COLO668 (cell line): ENCODE data around the gene NPHP3.
A peak's percentile ranks its signal among the peaks of the same experiment; 100 is the strongest.
"Not testable (repeated sequence)": the region's sequence is repeated elsewhere in the genome, so short reads cannot be mapped to it uniquely, and the experiment has no call there.

Experiments used
- DNase-seq: peaks from one replicate; lab custom pipeline; 2025; ENCODE audit not compliant: unreplicated experiment; lab: John Stamatoyannopoulos, UW

NPHP3 gene, protein sequence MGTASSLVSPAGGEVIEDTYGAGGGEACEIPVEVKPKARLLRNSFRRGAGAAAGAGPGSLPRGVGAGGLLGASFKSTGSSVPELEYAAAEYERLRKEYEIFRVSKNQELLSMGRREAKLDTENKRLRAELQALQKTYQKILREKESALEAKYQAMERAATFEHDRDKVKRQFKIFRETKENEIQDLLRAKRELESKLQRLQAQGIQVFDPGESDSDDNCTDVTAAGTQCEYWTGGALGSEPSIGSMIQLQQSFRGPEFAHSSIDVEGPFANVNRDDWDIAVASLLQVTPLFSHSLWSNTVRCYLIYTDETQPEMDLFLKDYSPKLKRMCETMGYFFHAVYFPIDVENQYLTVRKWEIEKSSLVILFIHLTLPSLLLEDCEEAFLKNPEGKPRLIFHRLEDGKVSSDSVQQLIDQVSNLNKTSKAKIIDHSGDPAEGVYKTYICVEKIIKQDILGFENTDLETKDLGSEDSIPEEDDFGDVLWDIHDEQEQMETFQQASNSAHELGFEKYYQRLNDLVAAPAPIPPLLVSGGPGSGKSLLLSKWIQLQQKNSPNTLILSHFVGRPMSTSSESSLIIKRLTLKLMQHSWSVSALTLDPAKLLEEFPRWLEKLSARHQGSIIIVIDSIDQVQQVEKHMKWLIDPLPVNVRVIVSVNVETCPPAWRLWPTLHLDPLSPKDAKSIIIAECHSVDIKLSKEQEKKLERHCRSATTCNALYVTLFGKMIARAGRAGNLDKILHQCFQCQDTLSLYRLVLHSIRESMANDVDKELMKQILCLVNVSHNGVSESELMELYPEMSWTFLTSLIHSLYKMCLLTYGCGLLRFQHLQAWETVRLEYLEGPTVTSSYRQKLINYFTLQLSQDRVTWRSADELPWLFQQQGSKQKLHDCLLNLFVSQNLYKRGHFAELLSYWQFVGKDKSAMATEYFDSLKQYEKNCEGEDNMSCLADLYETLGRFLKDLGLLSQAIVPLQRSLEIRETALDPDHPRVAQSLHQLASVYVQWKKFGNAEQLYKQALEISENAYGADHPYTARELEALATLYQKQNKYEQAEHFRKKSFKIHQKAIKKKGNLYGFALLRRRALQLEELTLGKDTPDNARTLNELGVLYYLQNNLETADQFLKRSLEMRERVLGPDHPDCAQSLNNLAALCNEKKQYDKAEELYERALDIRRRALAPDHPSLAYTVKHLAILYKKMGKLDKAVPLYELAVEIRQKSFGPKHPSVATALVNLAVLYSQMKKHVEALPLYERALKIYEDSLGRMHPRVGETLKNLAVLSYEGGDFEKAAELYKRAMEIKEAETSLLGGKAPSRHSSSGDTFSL (N-terminal part only)

DNA sequence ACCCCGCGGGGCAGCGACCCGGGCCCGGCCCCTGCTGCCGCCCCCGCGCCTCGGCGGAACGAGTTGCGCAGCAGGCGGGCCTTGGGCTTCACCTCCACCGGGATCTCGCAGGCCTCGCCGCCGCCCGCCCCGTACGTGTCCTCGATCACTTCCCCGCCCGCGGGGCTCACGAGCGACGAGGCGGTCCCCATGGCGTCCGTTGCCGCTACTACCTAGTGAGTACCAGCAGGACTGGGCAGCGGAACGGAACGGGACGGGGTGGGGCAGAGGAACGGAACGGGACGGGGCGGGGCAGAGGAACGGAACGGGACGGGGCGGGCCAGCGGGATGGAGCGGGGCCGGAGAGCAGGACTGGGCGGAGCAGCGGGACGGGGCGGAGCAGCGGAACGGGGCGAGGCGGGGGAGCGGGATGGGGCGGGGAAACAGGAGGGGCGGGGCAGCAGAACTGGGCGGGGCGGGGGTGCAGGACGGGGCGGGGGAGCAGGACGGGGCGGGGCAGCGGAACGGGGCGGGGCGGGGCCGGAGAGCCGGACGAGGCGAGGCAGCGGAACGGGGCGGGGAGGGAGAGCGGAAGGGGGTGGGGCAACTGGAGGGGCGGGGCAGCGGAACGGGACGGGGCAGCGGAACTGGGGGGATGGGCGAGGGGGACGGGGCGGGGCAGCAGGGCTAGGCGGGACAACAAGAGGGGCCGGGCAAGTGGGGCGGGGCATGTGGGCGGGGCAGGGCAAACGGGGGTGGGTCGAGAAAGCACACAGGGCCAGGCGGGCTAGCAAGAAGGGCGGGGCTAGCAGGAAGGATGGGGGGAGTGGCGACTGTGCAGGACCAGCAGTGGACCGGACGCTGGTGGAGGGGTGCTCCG is at the start of gene NPHP3:
Gene NPHP3, minus strand, starts transcription at position 245 of the 859 bp plus-strand sequence. Its CDS starts 54 bp downstream, at position 191.
- DNase-seq, result peak; percentile 89

DNA sequence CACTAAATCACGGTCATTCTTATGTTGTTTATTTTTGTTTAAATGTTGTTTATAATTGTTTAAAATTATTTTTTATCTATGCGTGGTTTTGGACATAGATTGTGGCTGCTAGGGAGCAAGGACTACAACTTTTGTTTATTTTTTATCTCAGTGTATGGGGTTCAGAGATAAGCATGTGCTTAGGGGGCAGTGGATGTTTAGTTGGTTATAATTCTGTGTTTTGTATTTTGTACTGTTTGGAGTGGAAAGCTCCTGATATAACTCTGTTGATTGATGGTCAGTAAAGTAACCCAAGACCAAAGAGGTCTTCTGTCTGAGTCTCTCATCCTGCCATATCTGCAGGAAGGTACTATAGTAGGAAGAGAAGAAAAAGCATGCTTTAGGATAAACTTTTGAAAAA is 36.5 kb upstream of the NPHP3 start:
- no peak for DNase-seq

DNA sequence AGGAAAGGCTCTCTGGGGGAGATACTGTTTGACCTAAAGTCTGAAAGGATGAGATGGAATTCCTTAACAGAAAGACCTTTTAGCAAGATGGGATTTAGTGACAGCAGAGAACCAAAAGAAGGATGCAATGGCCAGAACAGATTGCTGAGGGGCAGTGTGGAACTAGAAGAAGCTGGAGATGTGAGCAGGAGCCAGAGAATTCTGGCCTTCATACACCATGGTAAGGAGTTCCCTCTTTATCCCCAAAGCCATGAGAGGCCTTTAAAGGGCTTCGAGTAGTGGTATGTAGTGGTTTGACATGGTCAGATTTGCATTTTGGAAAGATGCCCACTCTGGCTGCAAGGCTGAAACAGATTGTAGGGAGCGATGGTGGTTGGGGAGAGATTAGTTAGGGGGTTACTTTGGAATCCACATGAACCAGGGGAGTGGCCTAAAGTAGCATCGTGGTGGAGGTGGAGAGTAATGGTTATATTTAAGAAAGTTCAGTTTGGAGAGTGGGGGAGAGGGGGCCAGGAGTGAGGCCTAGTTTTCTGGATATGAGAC is 34.0 kb upstream of the NPHP3 start:
- no peak for DNase-seq

DNA sequence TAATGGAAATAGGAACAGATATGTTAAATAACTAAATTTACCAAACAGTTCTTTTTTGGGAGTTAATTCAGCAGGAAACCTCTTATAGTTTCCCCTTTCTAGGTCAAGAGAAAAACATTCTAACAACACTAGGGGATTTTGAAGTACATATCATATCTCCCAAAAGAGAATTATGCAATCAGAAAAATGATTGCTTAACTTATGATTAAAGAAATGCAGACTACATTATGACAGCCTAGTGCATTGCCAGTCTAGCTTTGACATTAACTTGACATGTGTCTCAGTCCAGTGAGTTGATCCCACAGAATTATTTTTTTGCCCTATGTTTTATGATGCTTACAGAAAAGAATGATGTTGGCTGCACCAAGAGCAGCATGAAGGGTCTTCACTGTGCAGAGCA is 31.7 kb upstream of the NPHP3 start:
- no peak for DNase-seq

DNA sequence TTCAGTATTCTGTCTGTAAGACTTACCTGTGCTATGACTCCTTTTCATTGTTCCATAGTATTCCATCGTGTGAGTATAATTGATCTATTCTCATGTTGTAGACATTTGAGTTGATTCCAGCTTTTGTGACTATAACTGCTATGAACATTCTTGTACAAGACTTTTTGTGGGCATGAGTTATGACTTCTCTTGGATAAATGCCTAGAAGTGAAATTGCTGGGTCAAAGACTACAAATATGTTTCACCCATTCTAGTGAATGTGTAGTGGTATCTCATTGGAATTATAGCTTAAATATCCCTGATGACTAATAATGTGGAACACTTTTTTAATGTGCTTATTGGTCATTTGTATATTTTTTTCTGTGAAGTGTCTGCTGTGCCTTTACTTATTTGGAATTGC is 27.6 kb upstream of the NPHP3 start:
- no peak for DNase-seq

DNA sequence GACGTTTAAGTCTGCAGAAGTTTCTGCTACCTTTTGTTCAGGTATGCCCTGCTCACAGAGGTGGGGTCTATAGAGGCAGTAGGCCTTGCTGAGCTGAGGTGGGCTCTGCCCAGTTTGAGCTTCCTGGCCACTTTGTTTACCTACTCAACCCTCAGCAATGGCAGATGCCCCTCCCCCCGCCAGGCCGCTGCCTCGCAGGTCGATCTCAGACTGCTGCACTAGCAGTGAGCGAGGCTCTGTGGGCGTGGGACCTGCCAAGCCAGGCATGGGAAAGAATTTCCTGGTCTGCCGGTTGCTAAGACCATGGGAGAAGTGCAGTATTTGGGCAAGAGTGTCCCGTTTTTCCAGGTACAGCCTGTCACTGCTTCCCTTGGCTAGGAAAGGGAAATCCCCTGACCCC is 24.5 kb upstream of the NPHP3 start:
- not testable (repeated sequence) for DNase-seq

DNA sequence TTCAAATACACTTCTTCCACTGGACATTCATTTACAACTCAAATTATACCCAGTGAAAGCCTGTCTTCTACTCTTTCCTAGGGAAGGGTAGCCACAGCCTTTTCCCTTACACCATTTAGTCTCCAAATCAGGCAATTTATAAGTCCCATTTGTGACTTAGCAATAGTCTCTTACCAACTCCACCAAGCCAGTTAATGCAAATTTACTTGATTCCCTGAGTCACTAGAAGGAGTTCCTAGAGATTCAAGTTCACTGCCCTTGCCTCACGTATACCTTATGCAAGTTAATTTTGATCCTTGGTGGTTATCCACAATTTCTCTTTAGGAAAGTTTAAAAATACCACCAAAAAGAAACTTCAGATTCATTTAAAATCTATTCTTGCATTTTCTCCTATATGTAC is 16.1 kb upstream of the NPHP3 start:
- no peak for DNase-seq

DNA sequence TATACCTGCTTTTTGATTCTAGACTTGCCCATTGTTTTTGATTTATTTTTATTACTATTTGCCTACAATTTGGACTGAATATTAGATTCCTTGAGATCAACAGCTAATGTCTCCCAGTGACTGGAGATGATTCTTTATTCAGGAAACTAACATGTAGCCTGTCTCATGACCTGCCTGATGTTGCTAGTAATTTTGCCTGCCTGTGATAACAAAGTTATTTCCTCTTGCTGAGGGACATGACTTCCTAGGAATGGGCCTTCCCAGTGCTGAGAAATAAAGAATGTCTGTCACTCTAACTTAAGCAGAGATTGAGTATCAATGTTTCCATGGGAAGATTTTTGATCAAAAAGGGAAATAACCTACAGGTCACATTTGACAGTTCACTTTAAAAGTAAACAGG is 13.4 kb upstream of the NPHP3 start:
- DNase-seq, result no peak

DNA sequence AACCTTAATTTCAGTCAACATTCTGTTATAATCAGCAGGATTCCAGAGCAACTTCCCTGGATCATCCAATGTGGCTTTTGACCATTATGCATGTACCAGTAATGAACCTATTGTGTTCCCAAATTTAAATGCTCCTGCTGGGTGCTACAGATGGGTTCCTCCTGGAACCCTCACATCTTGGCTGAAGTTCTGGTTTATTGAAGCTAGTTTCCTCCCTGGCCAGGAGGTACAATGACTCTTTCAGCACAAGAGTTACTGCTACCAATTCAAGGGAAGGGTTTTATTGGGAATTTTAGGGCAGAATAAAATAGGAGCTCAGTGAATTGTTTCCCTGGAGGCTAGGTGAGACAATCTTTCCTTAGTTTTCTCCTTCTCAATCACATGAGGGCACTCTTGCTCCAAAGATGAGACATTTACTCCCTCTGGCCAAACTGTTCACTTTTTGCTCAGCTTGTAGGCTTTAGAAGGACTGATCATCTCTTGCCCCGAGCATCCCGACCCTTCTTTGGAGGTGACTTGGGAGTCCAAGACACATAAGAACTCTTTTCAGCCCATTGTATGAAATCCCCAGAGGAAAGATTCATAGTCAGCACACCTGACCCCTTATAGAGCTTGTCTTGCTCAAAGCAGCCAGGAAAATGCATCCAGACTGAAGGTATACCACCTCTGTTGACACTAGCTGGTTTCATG is 8.8 kb upstream of the NPHP3 start:
- no peak for DNase-seq

DNA sequence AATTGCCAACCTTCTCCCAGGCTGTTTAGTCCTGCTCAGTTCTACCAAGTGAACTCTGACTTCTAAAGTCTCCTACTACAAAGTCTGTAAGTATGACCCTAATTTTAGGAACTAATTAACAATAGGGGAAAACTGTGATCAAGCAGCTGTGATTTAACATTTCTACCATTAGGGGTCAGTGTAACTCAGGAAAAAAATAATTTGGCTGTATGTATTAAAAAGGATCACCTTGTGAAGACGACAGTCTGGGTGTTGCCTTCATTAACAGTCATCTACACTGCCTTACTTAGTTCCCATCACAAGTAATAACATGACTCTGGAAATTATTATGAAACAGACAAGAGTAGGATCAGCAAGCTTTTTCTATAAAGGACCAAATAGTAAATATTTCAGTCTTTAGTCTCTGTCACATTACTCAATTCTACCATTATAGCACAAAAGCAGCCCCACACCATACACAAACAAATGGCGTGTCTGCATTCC is 4.2 kb upstream of the NPHP3 start:
- no peak for DNase-seq

DNA sequence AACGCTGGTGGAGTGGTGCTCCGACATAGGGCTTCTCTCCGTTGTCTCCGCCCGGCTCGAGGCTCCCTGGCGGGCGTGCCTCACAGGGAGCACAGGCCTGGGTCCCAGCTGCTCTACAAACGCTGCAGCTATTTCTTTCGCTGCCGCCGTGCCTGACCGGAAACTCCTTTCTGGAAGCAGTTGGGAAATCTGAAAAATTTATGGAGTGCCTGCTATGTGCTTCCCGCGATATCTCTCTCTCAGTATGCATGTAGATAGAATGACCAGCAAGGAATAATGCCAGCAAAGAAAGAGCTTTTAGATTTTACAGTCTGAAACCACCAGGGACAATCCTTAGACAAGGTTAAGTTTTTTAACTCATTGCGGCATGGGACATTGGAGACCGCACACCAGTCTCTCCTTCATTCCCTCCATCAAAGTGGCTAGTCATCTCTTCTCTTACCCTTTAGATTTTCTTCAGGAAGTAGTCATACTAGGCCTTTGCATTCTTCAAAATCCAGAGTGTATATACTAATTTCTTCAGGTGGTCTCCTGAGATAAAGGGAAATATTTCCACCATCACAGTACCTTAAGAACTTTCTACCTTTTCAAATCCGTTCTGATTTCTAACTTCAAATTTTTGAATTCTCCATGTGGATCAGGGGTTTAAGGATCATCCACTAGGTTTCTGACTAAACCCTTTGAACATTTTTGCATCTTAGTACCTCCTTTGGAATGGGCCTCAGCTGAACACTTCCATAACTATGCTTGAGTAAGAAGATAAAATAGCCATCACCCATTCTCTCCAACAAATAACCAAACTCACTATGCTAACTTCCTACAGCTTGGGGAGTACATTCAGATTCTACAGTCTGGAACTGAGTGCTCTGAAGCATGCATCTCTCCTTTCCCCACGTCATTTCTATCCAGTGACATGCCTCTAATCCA is 1.1 kb upstream of the NPHP3 start:
- no peak for DNase-seq

DNA sequence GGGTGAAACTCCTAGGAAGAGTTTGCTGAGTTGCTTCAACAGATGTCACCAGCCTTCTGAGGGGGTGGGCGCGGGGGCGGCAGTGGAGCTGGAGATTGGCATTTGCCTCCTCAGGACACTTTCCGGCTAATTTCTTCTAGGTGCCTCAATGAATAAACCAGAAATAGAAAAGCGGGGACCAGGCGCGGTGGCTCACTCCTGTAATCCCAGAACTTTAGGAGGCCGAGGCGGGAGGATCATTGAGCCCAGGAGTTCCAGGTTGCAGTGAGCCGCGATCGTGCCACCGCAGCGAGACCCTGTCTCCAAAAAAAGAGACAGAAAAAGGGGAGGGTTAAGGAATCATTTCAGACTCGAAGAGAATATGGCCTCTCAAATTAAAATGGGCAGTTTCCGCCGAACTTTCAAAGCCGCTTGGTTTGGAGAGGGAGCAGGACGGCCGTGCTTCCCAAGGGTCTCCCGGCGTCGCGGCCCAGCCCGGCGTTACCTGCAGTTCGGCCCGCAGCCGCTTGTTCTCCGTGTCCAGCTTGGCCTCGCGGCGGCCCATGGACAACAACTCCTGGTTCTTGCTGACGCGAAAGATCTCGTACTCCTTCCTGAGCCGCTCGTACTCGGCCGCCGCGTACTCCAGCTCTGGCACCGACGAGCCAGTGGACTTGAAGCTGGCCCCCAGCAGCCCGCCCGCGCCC is 587 bp downstream of the NPHP3 start:
- DNase-seq, result peak; percentile 58

DNA sequence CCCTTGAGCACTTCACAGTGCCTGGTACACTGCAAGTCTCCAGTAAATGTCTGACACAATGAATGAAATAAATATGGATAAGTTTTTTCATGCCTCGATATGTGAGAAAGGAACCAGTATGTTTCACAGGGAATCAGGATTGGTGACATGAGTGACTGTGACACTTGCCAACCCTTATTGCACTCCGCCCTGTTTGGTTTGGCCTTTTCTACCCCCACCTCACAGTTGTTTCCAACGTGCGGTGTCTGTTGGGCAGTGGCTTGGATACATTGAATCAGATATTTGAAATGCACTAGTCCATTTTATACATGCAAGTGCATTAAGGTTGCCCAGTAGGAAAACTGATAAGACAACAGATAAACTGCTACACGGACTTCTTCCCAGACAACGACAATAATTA is 2.0 kb downstream of the NPHP3 start:
- no peak for DNase-seq

DNA sequence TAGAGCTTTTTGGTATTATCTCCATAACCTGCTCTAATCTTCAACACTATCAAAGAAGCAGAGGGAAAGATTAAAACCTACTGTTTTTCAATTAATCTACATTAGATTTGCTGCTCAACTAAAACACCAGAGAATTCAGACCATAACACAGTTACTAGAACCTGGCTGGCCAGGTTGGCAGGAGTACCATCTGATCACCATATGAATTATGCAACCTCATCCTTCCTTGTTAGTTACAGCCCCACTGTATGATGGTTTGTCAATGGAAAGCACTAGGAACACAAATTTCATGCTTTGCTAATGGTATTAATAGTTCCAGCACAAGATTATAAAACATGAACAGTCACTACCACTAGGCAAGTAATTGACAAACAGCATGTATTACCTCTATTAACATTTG is 5.8 kb downstream of the NPHP3 start:
- no peak for DNase-seq

DNA sequence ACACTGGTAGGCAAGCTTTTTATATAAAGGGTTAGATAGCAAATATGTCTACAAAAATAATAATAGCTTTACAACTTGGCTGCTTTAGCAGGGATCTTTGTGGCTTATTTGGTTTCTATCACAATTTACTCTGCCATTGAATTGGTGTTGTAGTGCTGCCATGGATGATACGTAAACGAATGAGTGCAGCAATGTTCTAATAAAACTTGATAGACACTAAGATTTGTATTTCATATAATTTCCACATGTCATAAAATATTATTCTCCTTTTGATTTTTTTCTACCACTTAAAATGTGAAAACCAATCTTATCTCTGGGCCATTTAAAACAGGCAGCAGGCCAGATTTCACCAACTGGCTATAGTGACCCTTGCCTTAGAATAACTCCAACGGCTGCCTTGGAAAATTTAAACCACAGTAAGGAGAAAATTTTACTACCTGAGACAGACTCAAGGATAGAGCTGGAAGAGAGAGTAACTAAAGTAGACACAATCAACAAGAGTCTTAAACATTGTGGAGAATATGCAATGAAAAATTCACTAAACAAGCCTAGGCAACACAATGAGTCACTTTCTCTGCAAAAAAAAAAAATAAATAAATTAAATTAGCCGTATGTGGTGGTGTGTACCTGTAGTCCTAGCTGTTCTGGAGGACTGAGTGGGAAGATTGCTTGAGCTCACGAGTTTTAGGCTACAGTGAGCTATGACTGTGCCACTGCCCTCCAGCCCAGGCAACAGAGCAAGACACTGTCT is 8.1 kb downstream of the NPHP3 start:
- no peak for DNase-seq

DNA sequence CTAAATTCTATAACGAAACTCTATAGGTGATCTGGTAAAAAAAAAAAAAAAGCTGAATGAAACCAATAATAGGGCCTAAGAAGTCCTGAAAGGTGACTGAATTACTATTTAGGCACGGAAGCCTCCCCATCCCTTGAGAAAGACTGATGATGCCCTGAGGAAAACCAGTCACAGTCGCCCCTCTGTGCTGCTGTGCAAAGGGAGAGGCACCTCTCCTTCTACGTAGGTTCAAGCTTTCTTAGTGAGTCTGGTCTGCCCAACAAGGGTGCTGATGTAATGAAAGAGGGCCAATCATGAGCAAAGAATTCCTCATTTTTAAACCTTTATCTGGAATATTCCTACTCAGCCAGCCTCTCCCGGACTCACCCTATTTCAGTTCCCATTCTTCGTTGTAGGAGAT is 11.9 kb downstream of the NPHP3 start:
- no peak for DNase-seq

DNA sequence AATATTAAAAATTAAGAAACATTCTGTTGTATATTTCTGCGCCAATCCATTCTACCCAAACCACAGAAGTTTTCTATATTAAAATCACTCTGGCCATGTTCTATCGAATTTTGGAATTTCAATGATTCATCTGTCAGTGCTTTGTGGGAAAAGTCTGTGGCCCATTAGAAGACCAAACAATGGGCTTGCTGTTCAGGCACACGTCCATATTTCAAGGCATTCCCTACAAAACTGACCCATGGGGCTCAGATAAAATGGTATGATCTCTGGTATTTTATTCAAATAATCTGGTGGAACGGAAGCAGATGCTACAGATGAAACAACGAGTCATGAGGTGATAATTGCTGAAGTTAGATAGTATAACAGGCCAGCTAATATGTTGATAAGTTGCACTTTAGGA is 12.4 kb downstream of the NPHP3 start:
- no peak for DNase-seq
